Esophagus squamous epithelium (tissue), 4 donors: ENCODE data around the gene RAD54L.

Experiments used
- CTCF ChIP-seq, 6 experiments: fragments of 450-650 bp in 4 of 6; fragments of 200-600 bp in 2 of 6; sonication (generic) in 2 of 6; IDR thresholded peaks; one replicate each; pipeline ENCODE4 v1.5.1; 2016 to 2019; ENCODE audit warnings: antibody characterized with exemption in 6 of 6, mild to moderate bottlenecking in 4 of 6, moderate library complexity in 4 of 6
- POLR2A ChIP-seq, 4 donors: fragments of 450-650 bp; IDR thresholded peaks; one replicate each; pipeline ENCODE4 v1.6.1; 2017; ENCODE audit warnings: antibody characterized with exemption in 4 of 4, mild to moderate bottlenecking in 4 of 4, moderate library complexity in 3 of 4

- no peak for TF ChIP-seq CTCF (IDR thresholded peaks at IDR 0.05)
- TF ChIP-seq POLR2A (IDR thresholded peaks at IDR 0.05), result no peak
Measured at GRCh38 chr1:46275030-46275337, 27.4 kb downstream of the RAD54L start.
